HCT116 (cell line): ENCODE results near the gene FABP3. TPM values are rescaled to one million over a fixed set of nuclear protein-coding genes. Genes with fewer than 3 reads are reported as not detected.

Experiments used
- ATAC-seq: fragments of 200-7000 bp; cut with Tn5 transposase; 2 replicates; pipeline ENCODE4 v1.9.1; 2020; ENCODE audit warnings: mild to moderate bottlenecking, moderate library complexity
- BruUV-seq: library from RNA; stranded (reverse); fragments of 400-500 nt; replicated peaks from 2 replicates; lab custom pipeline; 2021; lab: Mats Ljungman, UMichigan
- CTCF ChIA-PET: fragments of 300-600 bp; sonication (Branson Sonifier 250); formaldehyde crosslinking; loops from one replicate; lab custom pipeline; 2021; ENCODE audit warnings: antibody characterized with exemption; lab: Charles Lee
- POLR2A ChIA-PET: fragments of 300-600, 350-600 bp; sonication (Branson Sonifier 250); formaldehyde crosslinking; loops from one replicate; lab custom pipeline; 2021; ENCODE audit warnings: antibody characterized with exemption; lab: Charles Lee
- RAD21 ChIA-PET, 2 experiments: fragments of 300-600 bp; sonication (Branson Sonifier 250); formaldehyde crosslinking; loops; one replicate each; lab custom pipeline; 2023; ENCODE audit warnings: low total read pairs in 2 of 2; ENCODE audit not compliant: uncharacterized antibody in 2 of 2, unreplicated experiment in 2 of 2, low non-redundant PET in 1 of 2; lab: Charles Lee
- DNase-seq: peaks from one replicate; pipeline ENCODE4 v3.0.0-alpha.2; 2010; ENCODE audit warnings: low read depth, low spot score
- H2AFZ ChIP-seq: fragments of 200-600 bp; shearing (Covaris generic), sonication (generic); 2 replicates; pipeline ENCODE4 v1.6.1; 2017; ENCODE audit warnings: low read depth, mixed run types, mixed read lengths, antibody characterized with exemption, low read length; ENCODE audit not compliant: poor library complexity, severe bottlenecking
- H3K27ac ChIP-seq: 2 replicates; pipeline ENCODE4 v1.5.1; 2012; ENCODE audit warnings: low read depth, low read length
- H3K27me3 ChIP-seq: fragments of 200-600 bp; sonication (generic); 2 replicates; pipeline ENCODE4 v1.6.1; 2016; ENCODE audit warnings: mixed run types, low read length, mixed read lengths; ENCODE audit not compliant: insufficient read depth
- H3K36me3 ChIP-seq, 2 experiments: fragments of 200-500 bp in 1 of 2; fragments of 200-600 bp in 1 of 2; sonication (Bioruptor generic) in 1 of 2; sonication (generic) in 1 of 2; 2 replicates each; pipeline versions ENCODE4 v1.5.1 to v1.6.1; 2014 to 2016; ENCODE audit warnings: low read length in 2 of 2, inconsistent platforms in 1 of 2, mixed read lengths in 1 of 2, mixed run types in 1 of 2; ENCODE audit not compliant: insufficient read depth in 2 of 2, control insufficient read depth in 1 of 2
- H3K4me1 ChIP-seq, 2 experiments: fragments of 200-600 bp in 1 of 2; sonication (generic) in 1 of 2; 2 replicates each; pipeline versions ENCODE4 v1.5.1 to v1.6.1; 2012 to 2017; ENCODE audit warnings: low read length in 2 of 2, inconsistent platforms in 1 of 2, mild to moderate bottlenecking in 1 of 2, mixed read lengths in 1 of 2, mixed run types in 1 of 2, moderate library complexity in 1 of 2; ENCODE audit not compliant: insufficient read depth in 2 of 2, control insufficient read depth in 1 of 2
- H3K4me2 ChIP-seq: fragments of 200-600 bp; sonication (generic); 2 replicates; pipeline ENCODE4 v1.6.1; 2017; ENCODE audit warnings: mixed run types, low read length, mixed read lengths
- H3K4me3 ChIP-seq, 2 experiments: fragments of 200-600 bp in 1 of 2; sonication (generic) in 1 of 2; replicated peaks in 1 of 2; 2 replicates each; pipeline ENCODE4 v1.5.1; 2011 to 2016; ENCODE audit warnings: low read length in 2 of 2, control low read depth in 1 of 2, low read depth in 1 of 2, mild to moderate bottlenecking in 1 of 2, mixed read lengths in 1 of 2, mixed run types in 1 of 2
- H3K79me2 ChIP-seq: fragments of 200-600 bp; sonication (generic); 2 replicates; pipeline ENCODE4 v1.6.1; 2017; ENCODE audit warnings: mild to moderate bottlenecking, mixed run types, low read length, moderate library complexity, mixed read lengths; ENCODE audit not compliant: insufficient read depth
- H3K9ac ChIP-seq: fragments of 200-600 bp; sonication (generic); 2 replicates; pipeline ENCODE4 v1.6.1; 2016; ENCODE audit warnings: low read length, mixed read lengths
- H3K9me2 ChIP-seq: fragments of 200-600 bp; sonication (generic), shearing (Covaris generic); 2 replicates; pipeline ENCODE4 v1.6.1; 2017; ENCODE audit warnings: mixed run types, mild to moderate bottlenecking, moderate library complexity; ENCODE audit not compliant: insufficient read depth
- H3K9me3 ChIP-seq, 2 experiments: fragments of 200-500 bp in 1 of 2; fragments of 200-600 bp in 1 of 2; sonication (Bioruptor generic) in 1 of 2; sonication (generic) in 1 of 2; 2 replicates each; pipeline ENCODE4 v1.6.1; 2014 to 2017; ENCODE audit warnings: low read length in 2 of 2, mixed read lengths in 2 of 2, inconsistent platforms in 1 of 2, low read depth in 1 of 2, mild to moderate bottlenecking in 1 of 2, mixed run types in 1 of 2, moderate library complexity in 1 of 2; ENCODE audit not compliant: control insufficient read depth in 1 of 2, insufficient read depth in 1 of 2
- H4K20me1 ChIP-seq: fragments of 200-600 bp; sonication (generic), shearing (Covaris generic); 2 replicates; pipeline ENCODE4 v1.6.1; 2017; ENCODE audit warnings: mixed run types, mild to moderate bottlenecking, moderate library complexity; ENCODE audit not compliant: insufficient read depth
- EZH2 ChIP-seq: fragments of 200-600 bp; sonication (generic); IDR thresholded peaks from 2 replicates; pipeline ENCODE4 v1.6.1; 2017; ENCODE audit warnings: antibody characterized with exemption, mixed run types
- EZH2phosphoT487 ChIP-seq: fragments of 200-600 bp; IDR thresholded peaks from 2 replicates; pipeline ENCODE4 v1.6.1; 2018; ENCODE audit warnings: antibody characterized with exemption, borderline replicate concordance
- POLR2AphosphoS5 ChIP-seq: IDR thresholded peaks from 2 replicates; pipeline ENCODE4 v1.6.1; 2011; ENCODE audit warnings: mild to moderate bottlenecking, low read depth, low read length, moderate library complexity
- RAD21 ChIP-seq: IDR thresholded peaks from 2 replicates; pipeline ENCODE4 v1.6.1; 2012; ENCODE audit warnings: low read depth, mild to moderate bottlenecking
- SRF ChIP-seq: IDR thresholded peaks from 2 replicates; pipeline ENCODE4 v1.6.1; 2012; ENCODE audit warnings: low read depth
- TCF7L2 ChIP-seq: IDR thresholded peaks from 2 replicates; pipeline ENCODE4 v1.7.0; 2011; ENCODE audit warnings: borderline replicate concordance, inconsistent platforms; ENCODE audit not compliant: insufficient read depth, insufficient read length; ENCODE audit errors: extremely low read depth
- ZFX ChIP-seq: fragments of 450-650 bp; IDR thresholded peaks from 2 replicates; pipeline ENCODE4 v1.6.1; 2017
- ZNF274 ChIP-seq: fragments of 200-500 bp; sonication (Bioruptor generic); IDR thresholded peaks from 2 replicates; pipeline ENCODE4 v1.6.1; 2014; ENCODE audit warnings: mild to moderate bottlenecking, low read depth, low read length, inconsistent platforms
- intact Hi-C: fragments of 100-400 bp; cut with micrococcal nuclease; formaldehyde crosslinking; loops from 2 replicates; pipeline ENCODE4 v1.10.0; 2022
- total RNA-seq: library from RNA; stranded (reverse); gene quantifications from one replicate; pipeline ENCODE4 v1.2.1, GENCODE V29; 2021; ENCODE audit not compliant: unreplicated experiment
- TF ChIP-seq, protein P1 (sequence below): IDR thresholded peaks from 2 replicates; pipeline ENCODE4 v1.6.1; 2011; ENCODE audit warnings: mild to moderate bottlenecking, low read length, moderate library complexity; ENCODE audit not compliant: insufficient replicate concordance; ENCODE audit errors: extremely low read depth

Gene FABP3
- total RNA-seq, 1 experiment from 2014 or later: not detected

DNA sequence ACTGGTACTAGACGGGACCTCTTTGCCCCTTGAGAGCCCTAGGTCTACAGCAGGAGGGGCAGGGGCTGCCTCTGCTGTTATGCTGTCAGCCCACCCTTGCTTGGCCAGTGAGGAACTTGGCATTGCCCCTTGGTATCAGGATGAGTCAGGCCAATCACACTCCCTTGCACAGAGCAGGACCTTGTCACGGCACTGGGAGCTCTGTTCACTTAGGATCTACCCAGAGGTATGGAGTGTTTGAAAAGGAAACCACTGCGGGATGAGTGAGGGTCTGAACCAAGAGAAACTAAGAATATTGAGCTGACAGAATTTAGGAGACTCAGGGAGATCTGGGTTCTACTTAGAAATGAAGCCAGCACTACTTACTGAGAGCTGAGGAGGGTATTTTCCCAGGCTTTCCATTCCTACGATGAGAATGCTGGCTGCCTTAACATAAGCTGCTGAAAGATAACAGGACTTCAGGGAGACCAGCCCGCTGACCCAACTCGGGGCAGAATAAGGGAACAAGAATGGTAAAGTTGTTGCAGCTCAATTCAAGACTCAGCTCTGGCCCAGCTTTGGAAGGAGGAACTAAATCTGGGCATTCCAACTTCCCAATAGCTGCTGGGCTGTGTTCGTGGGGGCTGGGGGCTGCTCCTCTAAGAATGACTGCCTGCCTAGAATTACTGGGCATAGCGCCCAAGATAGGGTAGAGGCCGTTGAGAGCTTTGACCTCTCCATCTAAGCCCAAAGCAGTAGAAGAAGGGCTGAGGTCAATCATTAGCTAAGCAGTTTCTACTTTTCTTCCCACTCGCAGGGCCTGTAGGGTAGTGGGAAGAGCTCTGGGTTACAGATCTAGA, 1.5 kb downstream of the FABP3 start:
- Histone ChIP-seq H2AFZ (no peak overlapping the region), H3K27me3 (no peaks in the 10 kb centered on the region), H3K27ac (no peak overlapping the region), H3K36me3 (no peaks in the 10 kb centered on the region), H3K4me1 (0 out of 4 replicates have a peak, but pooled peaks cover 0 to 6% of the 10 kb centered on the region in 2 experiments), H4K20me1 (no peaks in the 10 kb centered on the region), H3K9me2 (no peaks in the 10 kb centered on the region), H3K79me2 (no peaks in the 10 kb centered on the region), H3K9ac (no peak overlapping the region), H3K4me3 (no peak overlapping the region), H3K4me2 (no peak overlapping the region), H3K9me3 (no peaks in the 10 kb centered on the region)
- TF ChIP-seq EZH2phosphoT487: no peak
- ChIA-PET CTCF (no interaction called here), RAD21 (no interaction called here), POLR2A (interaction anchor here (0.6 kb wide), 1 partner anchor 190 kb away, joined by 3 read pairs; no protein-coding TSS in a partner anchor)
- intact Hi-C loops: no loop called here
- no peak for DNase-seq
- no peak for ATAC-seq
- BruUV-seq: no TSS peak

DNA sequence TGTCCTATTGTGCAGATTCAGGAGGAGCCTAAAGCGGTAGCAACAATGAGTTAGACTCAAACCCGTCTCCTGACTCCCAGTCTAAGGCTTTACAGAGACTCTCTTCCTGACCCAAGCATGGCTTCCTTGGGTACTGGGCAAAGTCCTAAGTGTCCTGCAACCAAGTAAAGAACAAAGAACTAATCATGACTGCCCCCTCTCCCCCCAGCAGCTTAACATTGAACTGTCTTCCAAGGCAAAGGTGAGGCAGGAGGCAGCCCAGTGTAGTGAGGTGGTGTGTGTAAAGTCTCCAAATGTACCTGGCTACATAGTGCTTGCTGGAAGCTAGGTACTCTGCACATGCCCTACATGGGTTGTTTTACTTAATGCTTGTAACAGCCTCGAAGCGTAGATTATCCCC, 2.3 kb downstream of the FABP3 start:
- TF ChIP-seq, protein P1, sequence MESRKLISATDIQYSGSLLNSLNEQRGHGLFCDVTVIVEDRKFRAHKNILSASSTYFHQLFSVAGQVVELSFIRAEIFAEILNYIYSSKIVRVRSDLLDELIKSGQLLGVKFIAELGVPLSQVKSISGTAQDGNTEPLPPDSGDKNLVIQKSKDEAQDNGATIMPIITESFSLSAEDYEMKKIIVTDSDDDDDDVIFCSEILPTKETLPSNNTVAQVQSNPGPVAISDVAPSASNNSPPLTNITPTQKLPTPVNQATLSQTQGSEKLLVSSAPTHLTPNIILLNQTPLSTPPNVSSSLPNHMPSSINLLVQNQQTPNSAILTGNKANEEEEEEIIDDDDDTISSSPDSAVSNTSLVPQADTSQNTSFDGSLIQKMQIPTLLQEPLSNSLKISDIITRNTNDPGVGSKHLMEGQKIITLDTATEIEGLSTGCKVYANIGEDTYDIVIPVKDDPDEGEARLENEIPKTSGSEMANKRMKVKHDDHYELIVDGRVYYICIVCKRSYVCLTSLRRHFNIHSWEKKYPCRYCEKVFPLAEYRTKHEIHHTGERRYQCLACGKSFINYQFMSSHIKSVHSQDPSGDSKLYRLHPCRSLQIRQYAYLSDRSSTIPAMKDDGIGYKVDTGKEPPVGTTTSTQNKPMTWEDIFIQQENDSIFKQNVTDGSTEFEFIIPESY: no peak
- no peak for TF ChIP-seq EZH2
- TF ChIP-seq ZNF274: no peak
- TF ChIP-seq POLR2AphosphoS5: no peak
- no peak for TF ChIP-seq ZFX
- TF ChIP-seq SRF: no peak
- no peak for TF ChIP-seq RAD21
- TF ChIP-seq TCF7L2: no peak
- no TSS peak for BruUV-seq
- Histone ChIP-seq H3K79me2 (no peaks in the 10 kb centered on the region), H3K4me2 (no peak overlapping the region), H3K4me1 (0 out of 4 replicates have a peak, but pooled peaks cover 0 to 6% of the 10 kb centered on the region in 2 experiments), H3K9ac (no peak overlapping the region), H2AFZ (no peak overlapping the region), H3K27ac (no peak overlapping the region), H3K9me3 (no peaks in the 10 kb centered on the region), H3K36me3 (no peaks in the 10 kb centered on the region), H3K27me3 (no peaks in the 10 kb centered on the region), H3K9me2 (no peaks in the 10 kb centered on the region), H4K20me1 (no peaks in the 10 kb centered on the region), H3K4me3 (no peak overlapping the region)
- CTCF ChIA-PET: no interaction called here
- intact Hi-C loops: no loop called here
- POLR2A ChIA-PET: no interaction called here
- RAD21 ChIA-PET: no interaction called here
- no peak for ATAC-seq
- DNase-seq: no peak
